ENCODE data around the gene CFAP53.
A peak's percentile ranks its signal among the peaks of the same experiment; 100 is the strongest.
"Not testable (repeated sequence)": the region's sequence is repeated elsewhere in the genome, so short reads cannot be mapped to it uniquely, and the experiment has no call there.

The CFAP53 gene

GRCh38 chr18:50268022-50268747 is 1.9 kb upstream of the CFAP53 start:
- peak; percentile 80 for DNase-seq

DNA sequence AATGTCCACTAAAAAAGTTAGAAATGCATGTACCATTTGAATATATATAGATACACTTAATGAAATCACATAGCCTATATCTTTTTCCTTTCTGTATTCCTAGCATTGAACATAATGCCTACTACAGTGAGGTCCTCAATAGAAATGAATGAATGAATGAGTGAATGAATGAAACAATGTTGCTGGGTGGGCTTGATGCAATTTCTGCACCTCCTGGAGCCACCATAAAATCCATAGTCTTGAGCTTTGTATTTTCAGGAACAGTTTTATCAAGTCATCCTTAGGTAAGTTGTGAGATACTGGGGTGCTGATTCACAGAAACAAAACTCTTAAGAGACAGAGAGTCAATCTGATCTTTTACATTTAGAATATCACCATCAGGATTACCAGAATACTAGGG is 3.3 kb downstream of the CFAP53 start:
- no peak for DNase-seq

GRCh38 chr18:50250935-50251334 is 15.4 kb downstream of the CFAP53 start:
- DNase-seq: no peak

DNA sequence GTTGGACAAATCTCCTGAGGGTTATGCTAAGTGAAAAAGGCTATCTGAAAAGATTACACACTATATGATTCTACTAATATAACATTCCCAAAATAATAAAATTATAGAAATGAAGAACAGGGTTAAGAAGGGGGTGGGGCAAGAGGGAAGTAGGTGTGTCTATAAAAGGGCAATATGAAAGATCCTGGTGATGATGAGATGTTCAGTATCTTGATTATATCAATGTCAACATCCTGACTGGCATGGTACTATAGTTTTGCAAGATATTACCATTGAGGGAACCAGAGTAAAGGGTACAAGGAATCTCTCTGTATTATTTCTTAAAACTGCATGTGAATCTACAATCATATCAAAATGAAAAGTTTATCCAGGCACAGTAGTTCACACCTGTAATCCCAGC is 16.7 kb downstream of the CFAP53 start:
- DNase-seq: no peak

- DNase-seq: no peak
These were observed 18.7 kb downstream of the CFAP53 start for GRCh38 chr18:50247561-50247960.

DNA sequence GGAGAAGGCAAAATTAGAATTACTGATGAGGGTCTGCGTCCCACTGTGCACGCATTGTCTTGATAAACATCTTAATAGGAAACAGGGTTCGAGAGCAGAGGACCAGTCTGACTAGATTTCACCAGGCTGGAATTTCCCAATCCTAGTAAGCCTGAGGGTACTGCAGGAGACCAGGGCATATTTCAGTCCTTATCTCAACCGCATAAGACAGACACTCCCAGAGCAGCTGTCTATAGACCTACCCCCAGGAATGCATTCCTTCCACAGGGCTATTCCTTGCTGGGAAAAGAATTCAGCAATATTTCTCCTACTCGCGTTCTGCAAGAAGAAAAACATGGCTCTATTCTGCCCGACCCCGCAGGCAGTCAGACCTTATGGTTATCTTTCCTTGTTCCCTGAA is 24.5 kb downstream of the CFAP53 start:
- DNase-seq: not testable (repeated sequence)

DNA sequence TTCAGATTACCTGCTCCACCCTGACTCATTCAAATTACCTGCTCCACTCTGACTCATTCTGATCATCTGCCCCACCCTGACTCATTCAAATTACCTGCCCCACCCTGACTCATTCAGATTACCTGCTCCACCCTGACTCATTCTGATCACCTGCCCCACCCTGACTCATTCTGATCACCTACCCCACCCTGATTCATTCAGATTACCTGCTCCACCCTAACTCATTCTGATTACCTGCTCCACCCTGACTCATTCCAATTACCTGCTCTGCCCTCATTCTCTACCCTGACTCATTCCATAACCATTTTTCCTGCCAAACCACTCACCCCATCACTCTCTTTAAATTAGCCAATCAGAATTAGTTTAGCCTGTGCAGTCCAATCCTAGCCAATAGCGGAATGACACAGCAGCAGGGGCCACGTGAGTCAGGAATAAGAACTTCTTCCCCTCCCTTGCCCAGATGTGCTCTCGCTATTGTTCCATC is 26.2 kb downstream of the CFAP53 start:
- DNase-seq: no peak

DNA sequence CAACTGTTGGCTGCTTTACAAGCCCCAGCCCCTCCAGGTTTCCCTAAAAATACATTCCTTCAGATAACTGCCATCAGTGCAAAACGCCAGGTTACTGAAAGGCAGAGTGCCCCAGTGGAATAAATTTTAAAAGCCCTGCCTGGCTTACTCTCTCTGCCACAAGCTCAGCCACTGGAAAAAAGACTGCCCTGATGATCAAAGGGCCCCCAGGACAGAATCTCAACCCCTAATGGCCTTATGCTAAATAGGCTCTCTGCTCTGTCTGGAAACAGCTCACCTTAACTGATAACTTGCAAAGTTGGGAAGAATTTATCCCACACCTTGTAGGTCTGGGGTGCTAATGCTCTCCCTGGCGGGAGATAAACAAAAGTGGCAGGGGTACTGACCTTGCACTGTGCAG is 33.9 kb downstream of the CFAP53 start:
- no peak for DNase-seq

DNA sequence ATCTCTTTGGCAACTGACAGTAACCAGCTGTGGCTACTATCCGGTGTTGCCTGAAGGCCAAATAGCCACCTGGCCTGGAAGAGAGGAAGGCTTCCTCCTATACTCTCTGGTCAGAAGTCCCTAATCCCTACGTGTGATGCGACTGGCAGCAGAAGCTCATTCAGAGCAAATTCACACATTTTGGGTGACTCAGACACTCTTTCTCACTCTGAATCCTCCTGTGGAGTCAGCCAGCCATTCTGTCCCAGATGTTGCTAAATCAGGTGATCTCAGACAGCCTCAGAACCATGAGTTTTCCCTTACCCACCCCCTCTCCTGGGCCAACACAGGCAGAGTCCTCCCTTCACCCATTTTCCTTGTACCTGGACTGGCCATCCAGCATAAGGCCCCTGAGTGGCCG is 34.7 kb downstream of the CFAP53 start:
- DNase-seq: no peak

- not testable (repeated sequence) for DNase-seq
These were observed 46.0 kb downstream of the CFAP53 start for GRCh38 chr18:50220249-50220648.

DNA sequence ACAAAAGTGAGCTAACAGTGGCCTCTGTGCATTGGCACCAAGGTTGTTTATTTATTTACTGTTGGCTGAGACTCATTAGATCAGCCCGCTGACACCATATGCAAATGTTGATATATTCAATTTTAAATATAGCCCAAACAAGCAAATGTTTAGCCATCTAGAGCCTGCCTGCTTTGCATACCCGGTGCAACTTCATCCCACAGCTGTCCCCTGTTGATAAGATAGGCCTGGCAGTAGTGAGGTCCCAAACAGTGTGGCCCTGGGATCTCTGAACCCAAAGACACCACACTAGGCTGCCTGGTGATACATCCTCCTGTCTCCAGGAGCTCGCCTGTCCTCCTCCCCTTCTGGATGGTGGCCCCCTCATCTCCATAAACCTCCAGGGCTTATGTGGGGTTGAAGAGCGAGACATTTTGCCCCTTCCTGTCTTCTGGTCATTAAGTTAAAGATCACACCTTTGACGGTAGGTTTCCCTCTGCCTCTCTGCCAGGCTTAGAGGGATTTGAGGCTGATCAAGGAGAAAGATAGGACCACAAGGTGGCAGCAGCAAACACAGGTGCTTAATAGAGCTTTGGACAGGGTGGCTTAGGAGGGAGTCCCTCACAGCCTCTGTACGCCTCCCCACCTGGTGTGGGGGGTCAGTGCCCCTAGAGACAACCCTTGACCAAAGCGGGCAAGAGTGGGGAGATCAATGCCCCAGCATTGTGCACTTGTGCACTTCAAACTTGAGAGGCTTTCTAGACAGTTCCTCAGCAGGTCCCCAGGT is 47.7 kb downstream of the CFAP53 start:
- DNase-seq: no peak

DNA sequence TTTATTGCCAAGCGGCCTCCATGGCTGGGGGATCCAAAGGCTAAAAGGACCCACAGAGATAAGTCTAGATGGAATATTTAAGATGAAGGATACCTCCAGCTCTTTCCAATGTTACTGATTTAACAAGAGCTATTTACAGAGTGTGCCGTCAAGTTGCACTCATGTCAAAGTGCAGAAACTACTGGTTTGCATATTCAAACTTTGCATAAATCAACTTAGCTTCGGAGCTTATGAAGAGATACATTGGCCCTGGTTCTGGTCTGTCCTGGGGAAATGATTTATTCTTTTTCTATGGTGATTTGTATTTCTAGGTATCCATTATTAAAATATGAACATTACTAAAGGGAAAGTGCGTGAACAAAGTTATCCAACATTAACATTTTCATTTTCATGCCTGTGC is 57.0 kb downstream of the CFAP53 start:
- DNase-seq: no peak

DNA sequence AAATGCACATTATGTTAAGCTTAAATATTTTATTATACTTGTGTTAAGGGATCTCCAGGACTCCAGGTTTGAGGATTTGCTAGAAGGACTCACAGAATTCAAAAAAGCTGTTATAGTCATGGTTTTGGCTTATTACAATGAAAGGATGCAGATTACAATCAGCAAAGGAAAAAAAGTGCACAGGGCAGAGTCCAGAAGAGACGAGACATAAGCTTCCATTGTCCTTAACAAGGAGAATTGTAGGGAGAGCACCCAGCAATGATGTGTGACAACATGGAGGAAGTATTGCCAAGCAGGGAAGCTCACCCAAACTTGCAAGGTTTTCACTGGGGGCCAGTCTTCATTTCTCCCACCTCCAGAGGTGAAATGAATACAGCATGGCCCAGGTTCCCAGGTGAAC is 58.6 kb downstream of the CFAP53 start:
- DNase-seq: no peak

GRCh38 chr18:50203801-50204604 is 62.3 kb downstream of the CFAP53 start:
- no peak for DNase-seq

DNA sequence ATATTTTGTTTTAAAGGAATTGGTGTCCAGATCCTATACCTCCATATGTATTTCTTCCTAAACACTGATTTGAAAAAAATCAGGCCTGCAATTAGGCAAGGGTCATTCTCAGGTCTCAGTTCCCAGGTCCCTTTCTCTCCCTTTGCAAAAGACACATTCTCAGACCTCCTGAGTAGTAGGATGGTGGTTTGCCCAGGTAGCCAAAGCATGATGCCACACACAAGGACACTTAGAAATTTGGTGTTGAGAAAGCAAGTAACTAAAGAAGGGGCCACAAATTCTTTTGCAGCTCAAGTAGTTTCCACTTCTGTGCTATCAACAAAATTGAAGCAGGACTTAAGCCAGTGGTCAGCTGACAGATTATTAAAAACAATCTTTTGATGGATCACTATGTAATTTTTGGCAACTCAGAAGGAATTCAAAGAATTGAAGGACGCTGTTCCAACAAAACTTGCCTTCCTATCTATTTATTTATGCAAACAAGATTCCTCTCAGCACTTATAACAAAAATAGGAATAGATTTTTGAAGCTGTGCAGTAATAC is 64.7 kb downstream of the CFAP53 start:
- no peak for DNase-seq

DNA sequence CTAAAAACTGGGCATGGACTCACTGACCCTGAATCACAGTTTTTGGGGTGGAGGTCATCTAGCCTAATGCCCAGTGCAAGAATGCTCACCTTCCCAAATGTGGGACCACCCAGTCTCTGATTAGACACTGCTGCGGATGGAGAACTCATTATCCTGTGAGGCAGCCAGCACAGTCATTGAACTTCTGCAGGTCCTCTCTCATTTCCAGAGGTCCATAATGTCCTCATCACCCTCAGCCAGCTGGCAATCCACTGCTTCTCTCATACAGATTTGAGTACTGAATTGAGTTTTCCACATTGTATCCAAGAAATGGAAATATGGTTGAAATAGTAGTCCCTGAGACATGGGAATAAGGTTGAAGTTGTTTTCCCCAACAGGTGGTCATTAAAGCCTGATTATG is 66.4 kb downstream of the CFAP53 start:
- DNase-seq: no peak

DNA sequence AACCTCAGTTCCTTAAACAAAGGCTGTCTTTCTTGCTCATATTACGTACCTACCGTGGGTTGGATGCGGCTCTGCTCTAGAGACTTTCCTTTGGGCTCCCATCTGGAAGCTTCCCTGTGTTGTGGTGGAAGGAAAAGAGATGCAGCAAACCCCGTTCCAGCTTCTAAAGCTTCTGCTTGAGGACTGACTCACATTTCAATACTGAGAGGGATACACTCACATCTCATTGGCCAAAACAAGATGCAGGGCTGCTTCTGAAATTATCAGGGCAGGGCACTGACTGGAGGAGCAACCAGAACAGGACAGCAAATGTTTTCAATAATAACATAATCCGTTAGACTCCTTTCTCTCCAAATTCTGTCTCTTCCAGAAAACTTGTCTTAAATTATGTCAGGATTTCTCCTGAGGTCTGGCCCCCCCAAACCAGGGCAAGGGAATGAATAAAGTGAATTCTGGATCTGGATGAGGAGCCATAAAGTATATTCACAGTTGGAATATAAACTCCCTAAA is 66.9 kb downstream of the CFAP53 start:
- DNase-seq: no peak

DNA sequence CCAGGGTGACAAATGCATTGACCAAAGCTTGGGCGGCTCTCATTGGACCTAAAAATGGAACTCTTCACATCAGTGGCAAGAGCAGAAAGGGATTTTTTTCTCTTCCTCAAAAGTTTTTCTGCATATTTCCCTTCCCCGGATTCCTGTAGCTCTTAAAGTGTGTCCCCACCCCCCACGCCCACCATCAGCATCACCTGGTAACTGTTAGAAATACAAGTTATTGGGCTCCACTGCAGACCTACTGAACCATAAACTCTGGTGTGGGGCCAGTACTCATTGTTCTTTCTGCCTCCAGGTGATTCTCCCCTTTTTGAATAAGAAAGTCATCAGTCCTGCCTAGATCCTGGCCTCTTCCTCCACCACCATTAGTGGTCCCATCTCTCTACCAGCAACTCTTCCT is 70.0 kb downstream of the CFAP53 start:
- DNase-seq: no peak

- DNase-seq: no peak
These were observed 70.6 kb downstream of the CFAP53 start for GRCh38 chr18:50195689-50196088.

GRCh38 chr18:50194631-50195532 is 71.4 kb downstream of the CFAP53 start, which contains the start of gene MYO5B:
Gene MYO5B (minus strand): TSS chr18:50195147. CDS start chr18:50194793, 354 bp downstream.
- peak; percentile 61 for DNase-seq

DNA sequence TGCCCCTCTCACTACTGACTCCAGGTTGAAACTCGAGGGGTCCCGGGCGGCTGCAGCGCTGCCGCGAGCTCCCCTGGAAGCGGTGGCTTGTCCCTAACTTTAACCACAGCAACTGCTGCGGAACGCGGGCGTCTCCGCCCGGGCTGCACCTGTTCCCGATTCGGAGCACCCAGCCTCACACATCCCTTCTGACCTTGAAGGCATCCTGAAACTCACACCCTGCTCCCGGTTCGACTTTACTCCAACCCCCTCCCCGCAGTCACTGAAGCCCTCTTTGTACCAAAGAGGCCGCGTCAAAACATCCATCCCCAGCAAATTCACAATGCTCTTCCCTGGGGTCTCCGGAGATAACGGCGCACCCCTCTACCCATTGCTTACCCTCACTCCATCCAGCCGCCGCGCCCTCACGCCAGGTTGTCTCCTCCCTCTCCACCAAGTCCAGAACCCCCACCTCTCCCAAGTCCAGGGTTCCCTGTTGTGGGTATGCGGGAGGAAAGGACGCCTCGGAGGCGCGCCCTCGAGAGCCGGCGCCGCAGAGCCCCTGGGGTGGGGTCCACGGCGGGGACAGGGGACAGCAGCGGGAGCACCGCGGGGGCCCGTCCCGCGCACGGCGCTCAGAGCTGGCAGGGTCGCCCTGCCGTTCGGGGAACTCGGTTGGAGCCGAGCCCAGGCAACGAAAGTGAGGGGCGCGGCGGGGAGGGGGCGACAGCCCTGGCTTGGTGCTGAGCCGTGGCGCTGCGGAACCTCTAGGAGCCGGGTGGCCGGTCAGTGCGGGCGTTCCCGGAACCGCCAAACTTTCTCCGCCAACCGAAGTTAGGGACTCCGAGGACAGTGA is 72.3 kb downstream of the CFAP53 start:
- DNase-seq: no peak

Measured in activated CD4-positive, CD25-positive, alpha-beta regulatory T cell treated with anti-CD3 and anti-CD28 coated beads, Interleukin-2, amount 50 U/mL, for 72 hours (primary cell).